ENCODE measurements around the gene NR1D2. TPM values are rescaled to one million over a fixed set of nuclear protein-coding genes. Genes with fewer than 3 reads are reported as not detected.
"Not testable (repeated sequence)": the region's sequence is repeated elsewhere in the genome, so short reads cannot be mapped to it uniquely, and the experiment has no call there.

The NR1D2 gene
- total and polyA plus RNA-seq, 5 experiments from 2014 or later: 23.4 to 56.7 (median 46.3) TPM

DNA sequence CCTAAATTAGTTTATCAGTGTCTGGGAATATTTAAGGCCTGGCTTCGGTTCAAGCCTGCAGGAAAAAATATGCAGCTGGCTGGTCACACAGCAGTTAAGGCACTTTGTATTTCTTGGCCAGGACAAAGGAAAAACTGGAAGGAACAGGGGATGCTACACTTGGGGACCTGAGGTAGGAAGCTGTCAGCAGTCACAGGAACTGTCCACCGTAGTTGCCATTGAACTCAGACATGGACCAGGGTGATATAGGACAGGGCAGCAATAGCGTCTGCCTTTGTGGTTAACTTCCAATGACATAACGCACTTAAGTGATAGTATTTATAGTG, 49.1 kb downstream of the NR1D2 start:
- DNase-seq (no peak), ATAC-seq (no peak)
- no peaks in the 10 kb centered on the region for H3K9me3 Mint-ChIP-seq
- no peak overlapping the region for H3K27ac Mint-ChIP-seq
- H3K4me3 Mint-ChIP-seq: no peak overlapping the region
- no peaks in the 10 kb centered on the region for H3K36me3 Mint-ChIP-seq
- POLR2A ChIA-PET: no interaction called here
- peaks cover 9 to 19% (median 17%) of the 10 kb centered on the region in 4 donors for H3K4me1 Mint-ChIP-seq
- H3K27me3 Mint-ChIP-seq: peaks cover 0 to 6% (median 3%) of the 10 kb centered on the region in 5 donors

DNA sequence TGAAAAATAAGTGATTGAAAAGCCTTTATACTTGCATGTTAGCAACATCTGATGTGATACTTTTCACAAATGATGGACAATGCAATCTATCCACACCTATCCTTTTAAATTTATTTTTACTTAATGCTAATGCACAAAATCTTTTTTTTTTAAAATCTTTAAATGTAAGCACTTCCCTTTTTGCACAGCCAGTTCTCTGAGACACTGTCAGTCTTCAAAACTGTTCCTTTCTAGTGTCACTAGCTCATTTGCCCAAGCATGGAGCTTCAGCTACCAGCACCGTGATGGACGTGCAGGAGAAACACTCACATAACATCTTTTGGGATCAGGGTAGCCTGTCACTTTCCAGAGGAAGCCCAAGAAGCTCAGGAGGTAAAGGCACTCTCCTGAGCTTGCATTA, 50.1 kb downstream of the NR1D2 start:
- no peak overlapping the region for H3K4me3 Mint-ChIP-seq

DNA sequence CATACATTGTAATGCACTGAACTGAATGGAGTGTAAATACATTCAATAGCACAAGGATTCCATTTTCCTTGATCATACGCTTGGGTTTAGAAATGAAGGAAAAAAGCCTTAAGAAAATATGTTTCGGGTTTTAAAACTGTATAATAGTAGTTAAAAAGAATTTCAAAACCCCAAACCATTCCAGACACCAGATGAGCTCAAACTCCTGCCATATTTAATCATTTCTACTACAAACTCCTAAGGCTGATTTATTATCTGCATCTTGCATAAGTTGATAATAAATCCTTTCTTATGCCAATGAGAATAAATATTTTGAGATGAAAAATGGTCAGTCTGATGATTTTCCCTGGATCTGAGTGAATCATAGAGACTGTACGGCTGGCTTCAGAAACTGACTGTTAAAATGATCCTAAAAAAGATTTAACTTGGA, 51.0 kb downstream of the NR1D2 start:
- peaks cover 9 to 18% (median 17%) of the 10 kb centered on the region in 4 donors for H3K4me1 Mint-ChIP-seq
- H3K27me3 Mint-ChIP-seq: peaks cover 0 to 9% (median 3%) of the 10 kb centered on the region in 5 donors
- DNase-seq: no peak
- H3K4me3 Mint-ChIP-seq: no peak overlapping the region
- H3K27ac Mint-ChIP-seq: no peak overlapping the region
- H3K36me3 Mint-ChIP-seq: no peaks in the 10 kb centered on the region
- H3K9me3 Mint-ChIP-seq: no peaks in the 10 kb centered on the region
- ATAC-seq: no peak
- POLR2A ChIA-PET: no interaction called here

More for the DNA sequence above, 50.1 kb downstream of the NR1D2 start:
- Mint-ChIP-seq H3K27me3 (peaks cover 0 to 9% (median 3%) of the 10 kb centered on the region in 5 donors), H3K9me3 (no peaks in the 10 kb centered on the region), H3K27ac (no peak overlapping the region), H3K36me3 (no peaks in the 10 kb centered on the region), H3K4me1 (peaks cover 9 to 19% (median 18%) of the 10 kb centered on the region in 4 donors)
- ATAC-seq: no peak
- no peak for DNase-seq
- POLR2A ChIA-PET: no interaction called here

DNA sequence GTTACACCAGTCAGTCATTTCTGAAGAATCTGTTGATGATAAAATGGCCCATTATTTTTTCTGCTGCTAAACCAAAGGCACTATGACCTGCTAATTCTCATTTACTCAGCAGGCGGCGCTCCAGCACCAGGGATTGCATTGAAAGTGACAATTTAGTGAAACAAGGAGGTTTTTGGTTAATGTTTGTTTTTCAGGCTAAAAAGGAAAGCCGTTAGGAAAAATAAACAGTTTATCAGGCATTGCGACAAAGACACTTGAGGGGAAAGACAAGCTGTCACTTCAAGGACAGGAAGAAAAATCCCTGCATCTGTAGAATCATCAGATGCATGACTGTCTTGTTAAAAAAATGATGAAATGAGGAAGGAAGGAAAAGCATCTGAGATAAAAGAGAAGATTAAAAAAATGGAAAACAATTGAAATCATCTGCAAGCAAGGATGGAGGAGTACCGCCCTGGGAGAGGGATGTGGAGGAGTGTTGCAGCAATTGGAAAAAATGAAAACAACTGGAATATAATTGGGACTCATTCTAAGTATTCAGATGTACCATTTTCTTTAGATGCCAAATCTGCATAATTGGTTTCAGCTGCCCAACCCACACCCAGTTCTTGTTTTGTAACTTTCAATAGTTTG, 54.0 kb downstream of the NR1D2 start:
- peak; percentile 12 to 67 (median 40) for DNase-seq
- H3K9me3 Mint-ChIP-seq: peaks cover 0 to 3% (median 0%) of the 10 kb centered on the region in 9 donors
- peaks cover 0 to 3% (median 0%) of the 10 kb centered on the region in 3 donors for H3K36me3 Mint-ChIP-seq
- H3K4me1 Mint-ChIP-seq: peaks cover 4% of the 10 kb centered on the region in 4 donors
- H3K4me3 Mint-ChIP-seq: no peak overlapping the region
- H3K27ac Mint-ChIP-seq: peak overlapping the region in 1 of 10 donors; percentile 29
- ATAC-seq: no peak
- POLR2A ChIA-PET: no interaction called here
- H3K27me3 Mint-ChIP-seq: peaks cover 0 to 9% (median 5%) of the 10 kb centered on the region in 5 donors

DNA sequence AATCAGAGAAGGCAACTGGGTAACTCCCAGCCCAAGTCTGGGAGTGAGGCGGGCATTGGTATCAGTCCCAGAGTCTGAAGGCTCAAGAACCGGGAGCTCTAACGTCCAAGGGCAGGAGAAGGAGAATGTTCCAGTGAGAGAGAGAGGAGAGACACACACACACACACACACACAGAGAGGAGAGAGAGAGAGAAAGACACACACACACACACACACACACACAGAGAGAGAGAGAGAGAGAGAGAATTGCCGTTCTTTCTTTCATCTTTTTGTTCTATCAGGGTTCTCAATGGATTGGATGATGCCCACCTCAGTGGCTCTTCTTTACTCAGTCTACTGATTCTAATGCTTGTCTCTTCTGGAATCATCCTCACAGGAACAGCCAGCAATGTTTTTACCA, 57.0 kb downstream of the NR1D2 start:
- POLR2A ChIA-PET: no interaction called here
- Mint-ChIP-seq H3K27me3 (peaks cover 0 to 9% (median 6%) of the 10 kb centered on the region in 5 donors), H3K4me3 (no peak overlapping the region), H3K4me1 (peaks cover 4% of the 10 kb centered on the region in 4 donors), H3K9me3 (peaks cover 0 to 3% (median 0%) of the 10 kb centered on the region in 9 donors), H3K27ac (no peak overlapping the region), H3K36me3 (peaks cover 0 to 3% (median 0%) of the 10 kb centered on the region in 3 donors)
- no peak for DNase-seq
- ATAC-seq: no peak

DNA sequence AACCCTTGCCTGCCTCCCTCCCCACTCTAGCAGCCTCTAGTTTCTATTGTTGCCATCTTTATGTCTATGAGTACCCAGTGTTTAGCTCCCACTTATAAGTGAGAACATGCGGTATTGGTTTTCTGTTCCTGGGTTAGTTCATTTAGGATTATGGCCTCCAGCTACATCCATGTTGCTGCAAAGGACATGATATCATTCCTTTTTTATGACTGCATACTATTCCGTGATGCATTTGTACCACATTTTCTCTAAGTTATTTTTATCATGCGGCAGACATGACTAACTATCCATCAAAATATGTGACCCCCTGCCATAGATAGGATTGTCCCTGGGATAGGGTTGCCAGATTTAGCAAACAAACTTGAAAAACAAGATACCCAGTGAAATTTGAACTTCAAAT, 58.4 kb downstream of the NR1D2 start:
- no peak for ATAC-seq
- Mint-ChIP-seq H3K27ac (no peak overlapping the region), H3K36me3 (peaks cover 0 to 3% (median 0%) of the 10 kb centered on the region in 3 donors), H3K9me3 (peaks cover 0 to 3% (median 0%) of the 10 kb centered on the region in 9 donors), H3K27me3 (peaks cover 1 to 9% (median 6%) of the 10 kb centered on the region in 5 donors), H3K4me3 (no peak overlapping the region), H3K4me1 (peaks cover 4% of the 10 kb centered on the region in 4 donors)
- POLR2A ChIA-PET: no interaction called here
- DNase-seq: no peak

DNA sequence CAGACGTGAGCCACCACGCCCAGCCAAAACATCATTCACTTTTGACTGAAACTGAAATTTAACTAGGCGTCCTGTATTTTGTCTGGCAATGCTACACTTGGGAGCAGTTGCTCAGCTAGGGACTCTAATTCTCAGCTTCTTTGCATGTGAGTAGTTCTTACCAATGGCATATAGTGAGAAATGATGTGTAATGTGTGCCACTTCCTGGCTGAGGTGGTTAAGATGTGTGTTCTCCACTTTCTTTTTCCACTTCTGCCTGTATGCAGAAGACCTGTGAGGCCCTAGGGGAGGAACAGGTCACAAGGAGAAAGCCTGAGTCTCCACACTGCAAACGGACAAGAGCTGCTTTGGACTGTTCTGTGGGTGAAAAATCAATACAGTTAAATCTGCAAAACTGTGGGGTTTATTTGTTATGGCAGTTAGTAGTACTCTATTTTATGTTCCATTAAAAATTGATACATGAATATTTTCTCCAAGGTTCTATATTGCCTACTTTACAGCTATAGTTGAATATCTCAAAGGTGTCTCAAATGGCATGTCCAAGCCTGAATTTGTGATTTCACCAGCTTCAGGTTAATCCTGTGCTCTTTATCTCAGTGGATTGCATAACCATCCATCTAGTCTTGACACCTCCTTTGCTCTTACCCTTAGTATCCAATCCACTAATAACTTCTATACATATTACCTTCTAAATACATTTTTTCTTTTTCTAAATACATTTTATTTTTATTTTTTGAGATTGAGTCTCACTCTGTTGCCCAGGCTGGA, 59.3 kb downstream of the NR1D2 start:
- POLR2A ChIA-PET: interaction anchor here (0.5 kb wide), 1 partner anchor 46 kb away, joined by 3 read pairs; no protein-coding TSS in a partner anchor
- Mint-ChIP-seq H3K9me3 (peaks cover 0 to 3% (median 0%) of the 10 kb centered on the region in 9 donors), H3K4me3 (no peak overlapping the region), H3K27me3 (peaks cover 0 to 3% (median 1%) of the 10 kb centered on the region in 5 donors), H3K27ac (no peak overlapping the region), H3K4me1 (no peaks in the 10 kb centered on the region), H3K36me3 (peaks cover 0 to 3% (median 0%) of the 10 kb centered on the region in 3 donors)
- ATAC-seq (no peak), DNase-seq (no peak)

DNA sequence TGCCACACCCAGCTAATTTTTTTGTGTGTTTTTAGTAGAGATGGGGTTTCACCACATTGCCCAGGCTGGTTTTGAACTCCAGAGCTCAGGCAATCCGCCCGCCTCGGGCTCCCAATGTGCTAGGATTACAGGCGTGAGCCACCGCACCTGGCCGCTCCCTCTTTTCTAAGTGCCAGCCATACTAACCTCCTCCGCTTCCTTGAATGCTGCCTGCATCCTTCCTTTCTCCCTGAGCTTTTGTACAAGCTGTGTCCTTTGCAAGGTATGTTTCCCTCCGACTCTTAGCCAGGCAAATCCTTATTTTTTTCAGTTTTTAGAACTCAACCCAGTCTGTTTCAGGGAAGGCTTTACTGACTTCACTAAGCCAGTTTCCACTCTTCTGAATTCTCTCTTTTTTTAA, 60.6 kb downstream of the NR1D2 start:
- no peak for DNase-seq
- ATAC-seq: no peak
- Mint-ChIP-seq H3K4me3 (no peak overlapping the region), H3K4me1 (no peaks in the 10 kb centered on the region), H3K27me3 (peaks cover 0 to 3% (median 1%) of the 10 kb centered on the region in 5 donors), H3K36me3 (peaks cover 0 to 3% (median 0%) of the 10 kb centered on the region in 3 donors), H3K27ac (no peak overlapping the region), H3K9me3 (peaks cover 0 to 3% (median 0%) of the 10 kb centered on the region in 9 donors)
- POLR2A ChIA-PET: no interaction called here

DNA sequence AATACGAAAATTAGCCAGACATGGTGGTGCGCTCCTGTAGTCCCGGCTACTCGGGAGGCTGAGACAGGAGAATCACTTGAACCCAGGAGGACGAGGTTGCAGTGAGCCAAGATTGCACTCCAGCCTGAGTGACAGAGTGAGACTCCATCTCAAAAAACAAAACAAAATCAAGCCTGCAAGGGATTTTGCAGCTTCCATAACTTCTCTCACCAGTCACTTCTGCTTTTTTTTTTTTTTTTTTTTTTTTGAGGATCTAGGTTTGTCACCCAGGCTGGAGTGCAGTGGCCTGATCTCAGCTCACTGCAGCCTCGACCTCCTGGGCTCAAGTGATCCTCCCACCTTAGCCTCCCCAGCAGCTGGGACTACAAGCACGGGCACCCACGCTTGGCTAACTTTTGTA, 65.7 kb downstream of the NR1D2 start:
- H3K27ac Mint-ChIP-seq, H3K9me3 Mint-ChIP-seq, H3K27me3 Mint-ChIP-seq, H3K4me3 Mint-ChIP-seq, H3K4me1 Mint-ChIP-seq, ATAC-seq, POLR2A ChIA-PET, H3K36me3 Mint-ChIP-seq, DNase-seq: not testable (repeated sequence)

DNA sequence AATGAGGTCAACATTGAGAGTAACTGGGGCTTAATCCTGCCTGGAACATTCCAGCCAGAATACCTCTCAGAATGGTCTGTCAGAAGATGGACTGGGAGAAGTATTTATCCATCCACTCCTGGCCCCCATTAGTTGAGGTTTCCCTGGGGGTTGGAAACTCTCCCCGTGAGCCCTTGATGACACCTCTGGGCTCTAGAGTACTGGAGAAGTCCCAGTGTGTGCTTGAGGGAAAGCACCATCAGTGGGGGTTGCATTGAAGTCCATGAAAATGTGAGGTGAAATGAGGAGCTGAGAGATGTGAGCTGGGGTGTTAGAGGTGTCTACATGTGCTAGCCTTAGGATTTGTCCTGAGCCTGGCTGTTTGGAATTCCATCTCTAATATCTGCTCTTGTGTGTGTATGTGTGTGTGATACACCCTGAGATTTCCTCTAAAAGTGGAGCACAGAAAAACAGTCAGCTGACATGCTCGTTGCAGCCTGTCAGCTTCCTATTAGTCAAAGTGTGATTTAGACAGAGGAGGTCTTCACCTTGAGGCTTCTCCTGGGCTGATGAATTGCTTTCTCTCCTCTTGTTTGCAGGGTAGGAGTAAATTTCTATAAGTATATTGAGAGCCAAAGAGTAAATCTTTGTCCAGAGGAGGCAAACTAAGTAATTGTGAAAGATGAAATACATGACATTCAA, 67.6 kb downstream of the NR1D2 start:
- peaks cover 0 to 3% (median 0%) of the 10 kb centered on the region in 4 donors for H3K4me1 Mint-ChIP-seq
- H3K27ac Mint-ChIP-seq: no peak overlapping the region
- POLR2A ChIA-PET: no interaction called here
- H3K36me3 Mint-ChIP-seq: no peaks in the 10 kb centered on the region
- no peak for ATAC-seq
- H3K4me3 Mint-ChIP-seq: no peak overlapping the region
- peaks cover 0 to 4% (median 0%) of the 10 kb centered on the region in 5 donors for H3K27me3 Mint-ChIP-seq
- H3K9me3 Mint-ChIP-seq: no peaks in the 10 kb centered on the region
- DNase-seq: no peak

DNA sequence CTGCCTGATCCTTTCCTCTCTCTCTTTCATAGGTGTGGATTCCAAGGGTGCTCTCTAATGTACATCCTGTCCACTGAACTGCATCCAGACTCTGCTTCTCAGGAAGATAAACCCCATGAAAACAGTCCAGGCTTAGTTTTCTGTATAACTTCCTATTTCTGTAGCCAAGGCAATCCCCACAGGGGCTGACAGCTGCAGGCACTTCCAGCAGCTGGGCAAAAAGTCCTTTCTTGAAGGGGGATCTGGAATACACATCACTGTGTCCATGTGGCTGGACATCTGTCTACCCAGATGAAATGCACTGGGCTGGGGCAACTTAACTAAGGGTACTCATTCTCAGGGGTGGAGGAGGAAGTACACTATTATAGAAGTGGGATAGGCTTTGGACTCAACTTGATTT, 72.2 kb downstream of the NR1D2 start:
- DNase-seq: no peak
- POLR2A ChIA-PET: no interaction called here
- Mint-ChIP-seq H3K4me1 (peaks cover 0 to 3% (median 0%) of the 10 kb centered on the region in 4 donors), H3K9me3 (no peaks in the 10 kb centered on the region), H3K4me3 (no peak overlapping the region), H3K36me3 (no peaks in the 10 kb centered on the region), H3K27me3 (no peaks in the 10 kb centered on the region), H3K27ac (no peak overlapping the region)
- ATAC-seq: no peak

DNA sequence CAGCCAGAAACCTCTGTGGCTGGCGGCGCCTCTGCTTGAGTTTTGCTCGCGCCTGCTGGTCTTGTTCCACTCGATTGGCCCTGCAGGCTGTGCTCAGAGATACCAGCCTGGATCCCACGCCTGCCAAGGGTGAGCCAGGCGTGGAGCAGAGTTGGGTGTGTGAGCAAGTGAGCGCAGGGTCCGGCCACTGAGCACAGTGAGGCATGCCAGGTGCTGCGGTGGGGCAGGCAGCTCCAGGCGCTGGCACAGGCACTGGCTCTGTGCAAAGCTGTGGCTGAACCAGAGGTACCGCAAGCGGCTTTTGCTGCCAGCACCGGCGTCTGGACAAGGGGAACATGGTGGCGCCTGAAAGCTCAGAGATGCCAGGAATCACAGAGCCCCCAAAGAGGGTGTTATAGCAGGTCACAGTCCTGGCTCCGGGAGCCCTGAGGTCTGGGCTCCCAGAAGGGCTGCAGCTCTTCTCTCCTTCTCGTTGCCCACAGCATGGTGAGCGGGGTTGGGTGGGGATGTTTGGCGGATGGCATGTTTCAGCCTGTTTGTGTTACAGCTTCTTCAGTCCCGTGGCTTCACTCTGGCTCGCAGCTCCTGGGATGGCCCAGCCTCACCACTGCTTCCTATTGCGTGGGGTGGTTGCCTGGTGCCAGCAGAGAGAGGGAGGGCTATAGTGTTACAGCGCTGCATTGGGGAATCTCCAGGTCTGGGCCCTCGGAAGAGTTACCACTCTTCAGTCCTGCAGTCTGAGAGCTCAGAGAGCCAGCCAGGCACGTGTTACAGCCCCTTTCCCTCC, 73.9 kb downstream of the NR1D2 start:
- Mint-ChIP-seq H3K9me3 (no peaks in the 10 kb centered on the region), H3K4me1 (peaks cover 0 to 3% (median 0%) of the 10 kb centered on the region in 4 donors), H3K4me3 (no peak overlapping the region), H3K27ac (no peak overlapping the region), H3K36me3 (no peaks in the 10 kb centered on the region), H3K27me3 (no peaks in the 10 kb centered on the region)
- no peak for DNase-seq
- POLR2A ChIA-PET: no interaction called here
- ATAC-seq: no peak

Data from naive thymus-derived CD8-positive, alpha-beta T cell (primary cell).